Retinal pigment epithelial cell (primary cell): Measurements from ENCODE around the gene CPED1.
A peak's percentile ranks its signal among the peaks of the same experiment; 100 is the strongest.
"Not testable (repeated sequence)": the region's sequence is repeated elsewhere in the genome, so short reads cannot be mapped to it uniquely, and the experiment has no call there.

Experiments used
- DNase-seq: peaks from one replicate; pipeline ENCODE4 v3.0.0-alpha.2; 2010; ENCODE audit warnings: low read depth
- H3K4me3 ChIP-seq: 2 replicates; pipeline ENCODE4 v1.5.1; 2011; ENCODE audit warnings: mild to moderate bottlenecking, low read length, control low read depth, moderate library complexity
- CTCF ChIP-seq: conservative IDR thresholded peaks from 2 replicates; pipeline ENCODE4 v1.5.1; 2011; ENCODE audit warnings: low read depth, low read length, control low read depth, inconsistent platforms

Gene CPED1

DNA sequence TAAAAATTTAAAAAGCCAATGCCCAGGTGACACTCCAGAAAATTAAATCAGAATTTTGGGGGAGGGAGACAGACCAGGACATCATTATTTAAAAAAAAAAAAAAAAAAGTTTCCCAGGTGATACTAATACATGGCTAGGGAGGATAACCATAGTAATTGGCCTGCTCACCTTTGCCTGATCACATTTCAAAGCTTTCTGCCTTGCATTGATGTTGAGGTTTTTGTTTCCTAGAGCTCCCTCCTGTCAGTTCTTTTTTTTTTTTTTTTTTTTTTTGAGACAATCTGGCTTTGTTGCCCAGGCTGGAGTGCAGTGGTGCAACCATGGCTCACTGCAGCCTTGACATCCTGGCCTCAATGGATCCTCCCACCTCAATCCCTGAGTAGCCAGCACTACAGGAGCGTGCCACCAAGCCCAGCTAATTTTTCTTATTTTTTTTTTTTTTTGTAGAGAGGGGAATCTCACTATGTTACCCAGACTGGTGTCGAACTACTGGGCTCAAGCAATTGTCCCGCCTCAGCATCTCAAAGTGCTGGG lies 38.1 kb downstream of the CPED1 start:
- no peak overlapping the region for H3K4me3 ChIP-seq
- DNase-seq = no peak
- no peak for TF ChIP-seq CTCF

DNA sequence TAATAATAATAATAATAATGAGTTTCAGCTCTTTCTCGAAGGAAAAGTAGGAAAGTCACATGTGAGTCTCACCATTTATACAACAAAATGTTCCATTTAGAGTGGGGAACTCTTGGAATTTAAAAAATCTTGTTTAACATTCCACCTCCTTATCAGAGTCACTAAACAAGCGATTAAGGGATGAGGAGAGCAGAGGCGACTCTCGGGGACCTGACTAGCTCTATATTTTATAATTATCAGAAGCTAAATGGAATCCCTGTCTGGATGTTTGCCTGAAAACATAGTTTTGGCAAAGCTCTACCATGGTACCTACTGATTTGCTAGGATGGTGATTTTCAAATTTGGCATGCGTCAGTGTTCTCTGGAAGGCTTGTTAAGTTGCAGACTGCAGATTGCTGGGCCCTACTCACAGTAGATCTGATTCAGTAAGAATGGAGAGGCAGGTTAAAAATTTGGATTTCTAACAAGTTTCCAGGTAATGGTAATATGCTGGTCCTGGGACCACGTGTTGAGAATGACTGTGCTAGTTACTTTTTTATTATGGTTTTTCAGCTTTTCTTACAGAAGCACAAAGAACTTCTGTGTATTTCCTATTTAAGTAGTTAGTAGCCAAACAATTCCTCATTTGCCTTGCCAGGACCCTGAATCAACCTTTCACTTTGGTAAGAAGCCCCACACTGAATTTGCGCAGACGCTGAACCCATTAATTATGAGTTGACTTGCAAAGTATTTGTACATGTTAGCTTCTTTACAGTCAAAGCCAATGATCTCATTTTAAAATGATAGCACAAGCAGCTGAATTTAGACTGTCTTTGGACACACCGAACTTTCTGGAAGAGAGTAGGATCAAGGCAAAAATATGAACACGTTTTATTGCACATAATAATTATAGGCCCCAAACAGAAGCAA lies 39.5 kb downstream of the CPED1 start:
- DNase-seq = peak; percentile 48
- H3K4me3 ChIP-seq = no peak overlapping the region
- TF ChIP-seq CTCF = no peak

GRCh38 chr7:121029302-121029701 lies 40.8 kb downstream of the CPED1 start:
- H3K4me3 ChIP-seq = no peak overlapping the region
- DNase-seq = no peak
- no peak for TF ChIP-seq CTCF

DNA sequence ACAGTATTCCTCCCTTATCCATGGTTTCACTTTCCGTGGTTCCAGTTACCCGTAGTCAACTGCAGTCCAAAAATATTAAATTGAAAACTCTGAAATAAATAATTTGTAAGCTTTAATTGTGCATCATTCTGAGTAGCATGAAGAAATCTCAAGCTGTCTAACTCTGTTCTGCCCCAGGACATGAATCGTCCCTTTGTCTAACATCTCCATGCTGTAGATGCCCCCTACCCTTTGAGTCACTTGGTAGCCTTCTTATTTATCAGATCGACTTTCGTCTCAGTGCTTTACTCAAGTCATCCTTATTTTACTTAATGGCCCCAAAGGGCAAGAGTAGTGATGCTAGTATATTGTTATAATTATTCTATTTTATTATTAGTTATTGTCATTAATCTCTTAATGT lies 41.8 kb downstream of the CPED1 start:
- no peak for DNase-seq
- no peak for TF ChIP-seq CTCF
- no peak overlapping the region for H3K4me3 ChIP-seq

DNA sequence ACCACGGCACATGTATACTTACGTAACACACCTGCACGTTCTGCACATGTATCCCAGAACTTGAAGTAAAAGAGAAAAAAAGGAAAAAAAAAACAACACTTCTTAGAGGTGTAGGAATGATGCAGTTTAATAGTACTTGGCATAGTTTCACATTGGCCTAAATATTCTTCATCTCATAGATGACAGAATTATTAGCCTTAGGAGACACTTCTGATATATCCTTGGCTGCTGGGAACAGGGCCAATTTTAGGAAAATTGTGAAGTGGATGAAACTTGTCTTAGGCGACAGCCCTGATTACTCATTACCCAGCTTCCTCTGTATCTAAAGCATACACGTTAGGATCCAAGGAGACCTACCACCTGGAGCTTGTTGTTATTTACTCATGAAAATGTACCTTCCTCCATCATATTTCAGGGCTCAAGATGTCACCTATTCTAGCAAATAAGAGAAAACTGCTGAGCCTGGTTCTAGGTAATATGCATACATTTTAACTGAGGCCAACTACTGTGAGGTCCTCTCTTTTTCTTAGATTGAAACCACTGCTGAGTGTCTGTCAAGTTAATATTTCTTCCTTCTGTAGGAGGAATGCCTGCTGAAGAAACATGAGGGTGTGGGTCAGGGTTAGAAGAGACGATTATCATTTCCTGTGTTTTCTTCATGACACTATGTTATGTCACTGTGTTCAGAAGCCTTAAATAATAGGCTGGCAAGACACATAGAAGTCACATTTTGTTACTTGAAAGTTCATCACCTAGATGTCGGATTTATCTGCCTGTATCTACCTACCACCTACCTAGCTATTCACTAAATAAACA lies 44.3 kb downstream of the CPED1 start:
- no peak for TF ChIP-seq CTCF
- H3K4me3 ChIP-seq = no peak overlapping the region
- DNase-seq = no peak

GRCh38 chr7:121034929-121035328 lies 46.4 kb downstream of the CPED1 start:
- no peak for DNase-seq
- H3K4me3 ChIP-seq = no peak overlapping the region
- no peak for TF ChIP-seq CTCF

DNA sequence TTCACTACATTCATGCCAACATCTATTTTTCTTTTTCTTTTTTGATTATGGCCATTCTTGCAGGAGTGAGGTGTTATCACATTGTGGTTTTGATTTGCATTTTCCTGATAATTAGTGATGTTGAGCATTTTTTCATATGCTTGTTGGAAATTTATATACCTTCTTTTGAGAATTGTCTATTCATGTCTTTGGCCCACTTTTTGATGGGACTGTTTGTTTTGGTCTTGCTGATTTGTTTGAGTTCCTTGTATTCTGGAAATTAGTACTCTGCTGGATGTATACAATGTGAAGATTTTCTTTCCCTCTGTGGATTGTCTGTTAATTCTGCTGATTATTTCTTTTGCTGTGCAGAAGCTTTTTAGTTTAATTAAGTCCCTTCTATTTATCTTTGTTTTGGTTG lies 48.3 kb downstream of the CPED1 start:
- not testable (repeated sequence) for H3K4me3 ChIP-seq, DNase-seq

DNA sequence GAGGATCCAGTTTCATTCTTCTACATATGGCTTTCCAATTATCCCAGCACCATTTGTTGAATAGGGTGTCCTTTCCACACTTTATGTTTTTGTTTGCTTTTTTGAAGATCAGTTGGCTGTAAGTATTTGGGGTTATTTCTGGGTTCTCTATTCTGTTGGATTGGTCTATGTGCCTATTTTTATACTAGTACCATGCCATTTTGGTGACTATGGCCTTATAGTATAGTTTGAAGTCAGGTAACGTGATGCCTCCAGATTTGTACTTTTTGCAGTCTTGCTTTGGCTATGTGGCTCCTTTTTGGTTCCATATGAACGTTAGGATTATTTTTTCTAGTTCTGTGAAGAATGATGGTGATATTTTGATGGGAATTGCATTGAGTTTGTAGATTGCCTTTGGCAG lies 48.8 kb downstream of the CPED1 start:
- H3K4me3 ChIP-seq, DNase-seq: not testable (repeated sequence)
